ENCODE data around the gene R3HDM4. TPM values are rescaled to one million over a fixed set of nuclear protein-coding genes. Genes with fewer than 3 reads are reported as not detected.

R3HDM4 gene
- total RNA-seq, 4 donors from 2014 or later = 23.7 to 44.9 (median 32.9) TPM

DNA sequence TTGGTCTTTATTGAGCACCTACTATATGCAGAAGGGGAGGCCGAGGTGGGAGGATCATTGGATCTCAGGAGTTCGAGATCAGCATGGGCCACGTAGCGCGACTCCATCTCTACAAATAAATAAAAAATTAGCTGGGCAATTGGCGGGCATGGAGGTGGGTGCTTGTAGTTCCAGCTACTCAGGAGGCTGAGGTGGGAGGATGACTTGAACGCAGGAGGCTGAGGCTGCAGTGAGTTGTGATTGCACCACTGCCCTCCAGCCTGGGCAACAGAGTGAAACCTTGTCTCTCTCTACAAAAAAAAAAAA is 49.8 kb downstream of the R3HDM4 start:
- Histone ChIP-seq H3K4me3 (peak overlapping the region in 1 of 2 donors; percentile 51), H3K4me1 (peaks cover 0 to 59% (median 7%) of the 10 kb centered on the region in 3 donors), H3K36me3 (peaks cover 0 to 11% of the 10 kb centered on the region in 2 donors), H3K27ac (peak overlapping the region in 1 of 4 donors; percentile 0), H3K27me3 (peaks cover 51% of the 10 kb centered on the region), H3K9me3 (no peaks in the 10 kb centered on the region)
- ATAC-seq = no peak
- WGBS, 2 donors (ENCODE audit: low coverage in 1 of 2) = 77% methylated on average over 5 of the region's 7 CpGs; no CpG with 5 or more reads in 1 of the 2 donors
- TF ChIP-seq, protein P1, sequence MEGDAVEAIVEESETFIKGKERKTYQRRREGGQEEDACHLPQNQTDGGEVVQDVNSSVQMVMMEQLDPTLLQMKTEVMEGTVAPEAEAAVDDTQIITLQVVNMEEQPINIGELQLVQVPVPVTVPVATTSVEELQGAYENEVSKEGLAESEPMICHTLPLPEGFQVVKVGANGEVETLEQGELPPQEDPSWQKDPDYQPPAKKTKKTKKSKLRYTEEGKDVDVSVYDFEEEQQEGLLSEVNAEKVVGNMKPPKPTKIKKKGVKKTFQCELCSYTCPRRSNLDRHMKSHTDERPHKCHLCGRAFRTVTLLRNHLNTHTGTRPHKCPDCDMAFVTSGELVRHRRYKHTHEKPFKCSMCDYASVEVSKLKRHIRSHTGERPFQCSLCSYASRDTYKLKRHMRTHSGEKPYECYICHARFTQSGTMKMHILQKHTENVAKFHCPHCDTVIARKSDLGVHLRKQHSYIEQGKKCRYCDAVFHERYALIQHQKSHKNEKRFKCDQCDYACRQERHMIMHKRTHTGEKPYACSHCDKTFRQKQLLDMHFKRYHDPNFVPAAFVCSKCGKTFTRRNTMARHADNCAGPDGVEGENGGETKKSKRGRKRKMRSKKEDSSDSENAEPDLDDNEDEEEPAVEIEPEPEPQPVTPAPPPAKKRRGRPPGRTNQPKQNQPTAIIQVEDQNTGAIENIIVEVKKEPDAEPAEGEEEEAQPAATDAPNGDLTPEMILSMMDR (IDR thresholded peaks at IDR 0.05) = no peak
- TF ChIP-seq EP300 (IDR thresholded peaks at IDR 0.05) = no peak
- no peak for TF ChIP-seq POLR2AphosphoS5 (IDR thresholded peaks at IDR 0.05)
- no peak for TF ChIP-seq POLR2A (IDR thresholded peaks at IDR 0.05)

DNA sequence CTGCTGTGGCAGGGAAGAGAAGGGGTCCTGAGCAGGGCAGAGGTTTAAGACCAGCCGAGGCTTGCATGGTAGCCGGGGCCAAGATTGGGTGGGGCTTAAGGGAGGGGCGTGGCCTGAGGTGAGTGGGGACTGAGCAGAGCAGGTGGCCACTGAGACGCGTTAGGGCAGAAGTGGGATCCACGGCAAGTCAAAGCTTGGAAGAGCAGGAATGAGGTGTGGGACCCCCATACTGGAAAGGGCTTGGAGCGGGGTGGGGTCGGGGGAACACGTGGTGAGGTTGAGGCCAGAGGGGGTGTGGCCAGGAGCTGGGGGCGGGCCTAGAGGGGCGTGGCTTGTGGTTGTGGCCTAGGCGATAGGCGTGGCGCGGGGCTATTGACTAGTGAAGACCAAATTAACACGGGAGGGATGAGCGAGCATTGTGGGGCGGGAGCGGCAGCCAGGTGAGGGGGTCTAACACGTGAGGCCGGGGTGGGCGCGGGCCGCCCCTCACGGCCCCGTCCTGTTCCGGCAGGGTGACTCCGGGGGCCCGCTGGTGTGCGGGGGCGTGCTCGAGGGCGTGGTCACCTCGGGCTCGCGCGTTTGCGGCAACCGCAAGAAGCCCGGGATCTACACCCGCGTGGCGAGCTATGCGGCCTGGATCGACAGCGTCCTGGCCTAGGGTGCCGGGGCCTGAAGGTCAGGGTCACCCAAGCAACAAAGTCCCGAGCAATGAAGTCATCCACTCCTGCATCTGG is 50.3 kb downstream of the R3HDM4 start:
- Histone ChIP-seq H3K4me3 (peak overlapping the region in 1 of 2 donors; percentile 51), H3K4me1 (peaks cover 0 to 55% (median 7%) of the 10 kb centered on the region in 3 donors), H3K36me3 (peaks cover 0 to 5% of the 10 kb centered on the region in 2 donors), H3K9me3 (no peaks in the 10 kb centered on the region), H3K27me3 (peaks cover 55% of the 10 kb centered on the region), H3K27ac (peak overlapping the region in 1 of 4 donors; percentile 45)
- TF ChIP-seq POLR2A (IDR thresholded peaks at IDR 0.05) = no peak
- TF ChIP-seq EP300 (IDR thresholded peaks at IDR 0.05) = no peak
- TF ChIP-seq, protein P1 (IDR thresholded peaks at IDR 0.05) = no peak
- TF ChIP-seq POLR2AphosphoS5 (IDR thresholded peaks at IDR 0.05) = no peak
- WGBS, 2 donors (ENCODE audit: low coverage in 1 of 2) = 16 to 45% methylated on average over 4 to 23 of the region's 48 CpGs
- no peak for ATAC-seq

DNA sequence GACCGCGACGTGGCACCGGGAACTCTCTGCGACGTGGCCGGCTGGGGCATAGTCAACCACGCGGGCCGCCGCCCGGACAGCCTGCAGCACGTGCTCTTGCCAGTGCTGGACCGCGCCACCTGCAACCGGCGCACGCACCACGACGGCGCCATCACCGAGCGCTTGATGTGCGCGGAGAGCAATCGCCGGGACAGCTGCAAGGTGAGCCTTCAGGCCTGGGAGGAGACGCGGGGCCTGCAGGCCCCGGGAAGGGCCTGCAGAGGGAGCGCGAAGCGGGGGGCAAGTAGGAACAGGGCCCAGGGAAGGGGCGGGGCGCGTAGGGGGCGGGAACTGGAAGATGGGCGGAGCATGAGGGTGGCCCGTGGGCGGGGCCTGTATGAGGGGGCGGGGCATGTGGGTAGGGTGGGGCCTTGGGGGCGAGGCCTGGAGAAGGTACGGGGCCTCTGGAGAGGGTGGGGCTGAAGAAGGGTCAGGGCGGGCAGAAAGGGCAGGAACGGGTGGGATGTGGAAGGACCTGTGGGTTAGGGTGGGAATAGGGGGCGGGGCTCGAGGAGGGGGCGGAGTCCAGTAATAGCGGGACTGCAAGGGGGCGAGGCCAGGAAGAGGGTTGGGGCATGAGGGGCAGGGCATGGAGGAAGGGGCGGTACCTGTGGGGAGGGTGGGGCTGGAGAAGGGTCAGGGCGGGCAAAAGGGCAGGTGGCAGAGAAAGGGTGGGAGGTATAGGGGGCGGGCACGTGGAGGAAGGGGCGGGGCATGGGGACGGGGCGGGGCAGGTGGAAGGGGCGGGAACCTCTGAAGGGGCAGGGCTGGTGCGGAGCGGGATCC is 51.1 kb downstream of the R3HDM4 start:
- no peak for TF ChIP-seq POLR2AphosphoS5 (IDR thresholded peaks at IDR 0.05)
- TF ChIP-seq, protein P1 (IDR thresholded peaks at IDR 0.05) = no peak
- no peak for TF ChIP-seq EP300 (IDR thresholded peaks at IDR 0.05)
- TF ChIP-seq POLR2A (IDR thresholded peaks at IDR 0.05) = no peak
- peak overlapping the region in 1 of 4 donors; percentile 45 for H3K27ac ChIP-seq
- 0% methylated on average over 5 of the region's 60 CpGs; no CpG with 5 or more reads in 1 of the 2 donors for WGBS, 2 donors (ENCODE audit: low coverage in 1 of 2)
- H3K9me3 ChIP-seq = no peaks in the 10 kb centered on the region
- no peaks in the 10 kb centered on the region for H3K36me3 ChIP-seq
- H3K27me3 ChIP-seq = peaks cover 62% of the 10 kb centered on the region
- no peak for ATAC-seq
- H3K4me3 ChIP-seq = peak overlapping the region in 1 of 2 donors; percentile 51
- H3K4me1 ChIP-seq = peaks cover 0 to 55% (median 7%) of the 10 kb centered on the region in 3 donors

DNA sequence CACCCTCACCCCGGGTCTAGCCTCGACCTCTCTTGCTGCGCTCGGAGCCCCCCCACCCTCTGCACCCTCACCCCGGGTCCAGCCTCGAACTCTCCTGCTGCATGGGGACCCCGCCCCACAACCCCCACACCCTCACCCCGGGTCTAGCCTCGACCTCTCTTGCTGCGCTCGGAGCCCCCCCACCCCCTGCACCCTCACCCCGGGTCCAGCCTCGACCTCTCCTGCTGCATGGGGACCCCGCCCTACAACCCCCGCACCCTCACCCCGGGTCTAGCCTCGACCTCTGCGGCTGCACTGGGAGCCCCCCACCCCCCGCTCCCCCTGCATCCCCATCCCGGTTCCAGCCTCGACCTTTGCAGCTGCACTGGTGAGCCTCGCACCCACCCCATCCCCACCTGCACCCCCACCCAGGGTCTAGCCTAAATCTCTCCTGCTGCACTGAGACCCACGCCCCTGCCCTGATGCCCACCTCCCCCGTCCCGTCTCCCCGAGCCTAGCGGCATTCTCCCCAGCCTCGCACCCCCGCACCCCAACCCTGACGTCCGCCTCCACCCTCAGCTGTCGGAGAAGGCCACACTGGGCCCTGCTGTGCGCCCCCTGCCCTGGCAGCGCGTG is 51.8 kb downstream of the R3HDM4 start:
- Histone ChIP-seq H3K9me3 (no peaks in the 10 kb centered on the region), H3K36me3 (no peaks in the 10 kb centered on the region), H3K4me3 (peak overlapping the region in 1 of 2 donors; percentile 51), H3K27ac (peak overlapping the region in 1 of 4 donors; percentile 76), H3K4me1 (peaks cover 0 to 55% (median 7%) of the 10 kb centered on the region in 3 donors), H3K27me3 (peaks cover 64% of the 10 kb centered on the region)
- no CpG with 5 or more reads among the region's 35 CpGs for WGBS, 2 donors (ENCODE audit: low coverage in 1 of 2)
- ATAC-seq = no peak
- TF ChIP-seq POLR2A (IDR thresholded peaks at IDR 0.05) (no peak), EP300 (IDR thresholded peaks at IDR 0.05) (no peak), POLR2AphosphoS5 (IDR thresholded peaks at IDR 0.05) (no peak)
- TF ChIP-seq, protein P1 (IDR thresholded peaks at IDR 0.05) = no peak

Data from gastroesophageal sphincter (tissue), 4 donors.